ENCODE measurements around the gene OMA1. TPM values are rescaled to one million over a fixed set of nuclear protein-coding genes. Genes with fewer than 3 reads are reported as not detected.

OMA1 gene
- total and polyA plus RNA-seq, 2 donors (not counting 1 experiment from before 2014, with no cell fraction given): 14.6 to 47.1 TPM

GRCh38 chr1:58515794-58516401, 30.6 kb downstream of the OMA1 start:
- Histone ChIP-seq H3K4me1 (ENCODE audit: control insufficient read depth, extremely low read depth, insufficient read depth, low read length) (no peaks in the 10 kb centered on the region), H3K4me2 (ENCODE audit: extremely low read depth, insufficient read depth, low read length) (no peak overlapping the region), H3K79me2 (ENCODE audit: control insufficient read depth, insufficient read depth, low read length) (no peaks in the 10 kb centered on the region), H2AFZ (ENCODE audit: low read length) (no peak overlapping the region), H3K27ac (ENCODE audit: insufficient read depth, low read length) (no peak overlapping the region), H4K20me1 (ENCODE audit: control insufficient read depth, extremely low read depth, insufficient read depth, low read length) (no peaks in the 10 kb centered on the region), H3K27me3 (ENCODE audit: control insufficient read depth, insufficient read depth, low read length) (no peaks in the 10 kb centered on the region), H3K4me3 (replicated peaks in 1 of 4; ENCODE audit: control extremely low read depth in 1 of 4, insufficient read depth in 1 of 4, low read depth in 3 of 4, low read length in 4 of 4) (no peak overlapping the region), H3K9me3 (ENCODE audit: control insufficient read depth, insufficient read depth, low read depth, low read length) (no peaks in the 10 kb centered on the region), H3K36me3 (ENCODE audit: control insufficient read depth, insufficient read depth, low read length) (no peaks in the 10 kb centered on the region), H3K9ac (ENCODE audit: insufficient read depth, low read length) (no peak overlapping the region)
- TF ChIP-seq CTCF (conservative IDR thresholded peaks at IDR 0.05 in 1 of 2, IDR thresholded peaks at IDR 0.05 in 1 of 2; ENCODE audit: low read depth in 1 of 2, low read length in 2 of 2) (peak; percentile 57 to 65), EZH2 (IDR thresholded peaks at IDR 0.05; ENCODE audit: low read length, missing control alignments) (no peak)
- peak; percentile 74 to 91 for DNase-seq (ENCODE audit: low read depth in 2 of 2)

GRCh38 chr1:58513956-58514355, 32.6 kb downstream of the OMA1 start:
- no peaks in the 10 kb centered on the region for H3K79me2 ChIP-seq (ENCODE audit: control insufficient read depth, insufficient read depth, low read length)
- no peak overlapping the region for H2AFZ ChIP-seq (ENCODE audit: low read length)
- no peaks in the 10 kb centered on the region for H3K36me3 ChIP-seq (ENCODE audit: control insufficient read depth, insufficient read depth, low read length)
- no peak overlapping the region for H3K4me2 ChIP-seq (ENCODE audit: extremely low read depth, insufficient read depth, low read length)
- no peaks in the 10 kb centered on the region for H3K9me3 ChIP-seq (ENCODE audit: control insufficient read depth, insufficient read depth, low read depth, low read length)
- H3K4me1 ChIP-seq (ENCODE audit: control insufficient read depth, extremely low read depth, insufficient read depth, low read length): no peaks in the 10 kb centered on the region
- TF ChIP-seq EZH2 (IDR thresholded peaks at IDR 0.05; ENCODE audit: low read length, missing control alignments): no peak
- no peak for TF ChIP-seq CTCF (conservative IDR thresholded peaks at IDR 0.05 in 1 of 2, IDR thresholded peaks at IDR 0.05 in 1 of 2; ENCODE audit: low read depth in 1 of 2, low read length in 2 of 2)
- H3K4me3 ChIP-seq (replicated peaks in 1 of 4; ENCODE audit: control extremely low read depth in 1 of 4, insufficient read depth in 1 of 4, low read depth in 3 of 4, low read length in 4 of 4): no peak overlapping the region
- no peaks in the 10 kb centered on the region for H4K20me1 ChIP-seq (ENCODE audit: control insufficient read depth, extremely low read depth, insufficient read depth, low read length)
- H3K9ac ChIP-seq (ENCODE audit: insufficient read depth, low read length): no peak overlapping the region
- no peak for DNase-seq (ENCODE audit: low read depth in 2 of 2)
- H3K27ac ChIP-seq (ENCODE audit: insufficient read depth, low read length): no peak overlapping the region
- H3K27me3 ChIP-seq (ENCODE audit: control insufficient read depth, insufficient read depth, low read length): no peaks in the 10 kb centered on the region

- H3K9me3 ChIP-seq (ENCODE audit: control insufficient read depth, insufficient read depth, low read depth, low read length): no peaks in the 10 kb centered on the region
- no peak overlapping the region for H3K4me3 ChIP-seq (replicated peaks in 1 of 4; ENCODE audit: control extremely low read depth in 1 of 4, insufficient read depth in 1 of 4, low read depth in 3 of 4, low read length in 4 of 4)
- H3K4me2 ChIP-seq (ENCODE audit: extremely low read depth, insufficient read depth, low read length): no peak overlapping the region
- no peak for DNase-seq (ENCODE audit: low read depth in 2 of 2)
- no peak for TF ChIP-seq CTCF (conservative IDR thresholded peaks at IDR 0.05 in 1 of 2, IDR thresholded peaks at IDR 0.05 in 1 of 2; ENCODE audit: low read depth in 1 of 2, low read length in 2 of 2)
- no peak for TF ChIP-seq EZH2 (IDR thresholded peaks at IDR 0.05; ENCODE audit: low read length, missing control alignments)
- no peaks in the 10 kb centered on the region for H3K4me1 ChIP-seq (ENCODE audit: control insufficient read depth, extremely low read depth, insufficient read depth, low read length)
- no peaks in the 10 kb centered on the region for H3K79me2 ChIP-seq (ENCODE audit: control insufficient read depth, insufficient read depth, low read length)
- H3K36me3 ChIP-seq (ENCODE audit: control insufficient read depth, insufficient read depth, low read length): no peaks in the 10 kb centered on the region
- H2AFZ ChIP-seq (ENCODE audit: low read length): no peak overlapping the region
- H4K20me1 ChIP-seq (ENCODE audit: control insufficient read depth, extremely low read depth, insufficient read depth, low read length): no peaks in the 10 kb centered on the region
- no peaks in the 10 kb centered on the region for H3K27me3 ChIP-seq (ENCODE audit: control insufficient read depth, insufficient read depth, low read length)
- H3K27ac ChIP-seq (ENCODE audit: insufficient read depth, low read length): no peak overlapping the region
- no peak overlapping the region for H3K9ac ChIP-seq (ENCODE audit: insufficient read depth, low read length)
Observed at GRCh38 chr1:58508629-58509028, 37.9 kb downstream of the OMA1 start.
